Ovary (tissue), 9 donors: ENCODE measurements around the gene LMF2. TPM values are rescaled to one million over a fixed set of nuclear protein-coding genes. Genes with fewer than 3 reads are reported as not detected.

ENCODE experiments used
- DNase-seq, 5 donors: peaks; one replicate each; pipeline ENCODE4 v3.0.0-alpha.2; 2019 to 2020
- H3K27ac ChIP-seq, 2 donors: fragments of 200-600 bp; one replicate each; pipeline versions ENCODE4 v1.5.1 to v1.8.0; 2019 to 2022
- H3K27me3 ChIP-seq: fragments of 200-600 bp; one replicate; pipeline ENCODE4 v1.8.0; 2022
- H3K36me3 ChIP-seq: fragments of 200-600 bp; sonication (generic); one replicate; pipeline ENCODE4 v1.5.1; 2019
- H3K4me1 ChIP-seq: one replicate; pipeline ENCODE4 v1.8.1; 2013; ENCODE audit warnings: mild to moderate bottlenecking, moderate library complexity; ENCODE audit not compliant: insufficient read depth
- H3K4me3 ChIP-seq: fragments of 200-600 bp; sonication (generic); one replicate; pipeline ENCODE4 v1.5.1; 2017
- H3K9me3 ChIP-seq, 2 donors: fragments of 200-600 bp in 1 of 2; sonication (generic) in 1 of 2; one replicate each; pipeline versions ENCODE4 v1.5.1 to v1.8.1; 2013 to 2019; ENCODE audit warnings: mild to moderate bottlenecking in 1 of 2, moderate library complexity in 1 of 2
- EP300 ChIP-seq: sonication (generic); formaldehyde crosslinking; IDR thresholded peaks from one replicate; pipeline ENCODE4 v1.6.1; 2017; ENCODE audit warnings: antibody characterized with exemption
- POLR2A ChIP-seq: fragments of 450-650 bp; IDR thresholded peaks from one replicate; pipeline ENCODE4 v1.6.1; 2017; ENCODE audit warnings: antibody characterized with exemption, mild to moderate bottlenecking, moderate library complexity
- WGBS, 3 donors: extraction: QIAGEN DNeasy Blood & Tissue Kit in 1 of 3; methylation state at CpG; one replicate each; pipeline versions ENCODE4 v1.1.5 to v1.1.7; 2013 to 2017; 5-methylcytosine and 5-hydroxymethylcytosine counted together
- intact Hi-C, 4 donors: fragments of 100-400 bp; cut with DNase I; formaldehyde crosslinking; loops; one replicate each; pipeline versions ENCODE4 v1.11.0 to v1.15.1; 2022 to 2023
- polyA plus RNA-seq, 2 donors: library from polyadenylated mRNA; stranded (reverse); fragments of 200-250 nt in 1 of 2; fragments of 350-450 nt in 1 of 2; fragmentation: Illumina TruSeq in 1 of 2; extraction: RNeasy Lipid Tissue Mini Kit (QIAGEN cat#74804) in 1 of 2; gene quantifications; one replicate each; pipeline ENCODE4 v1.2.3, GENCODE V29; 2013 to 2014
- total RNA-seq, 7 donors: library from RNA; depleted of rRNA in 2 of 7; stranded (reverse); fragments of >200 nt in 2 of 7; fragmentation: NEBNext Ultra II Directional in 3 of 7; extraction: Animal tissue kit (Norgen Biotek cat#: 25700) in 3 of 7; gene quantifications; one replicate each; pipeline versions ENCODE4 v1.1.0 to v1.2.4, GENCODE V29; 2016 to 2023
- TF ChIP-seq, protein P1 (sequence below), 3 donors: fragments of 450-650 bp in 2 of 3; fragments of 200-600 bp in 1 of 3; IDR thresholded peaks; one replicate each; pipeline versions ENCODE4 v1.5.1 to v1.8.0; 2016 to 2022; ENCODE audit warnings: antibody characterized with exemption in 3 of 3, mild to moderate bottlenecking in 1 of 3
- donor health status: DM: no; HTN: no; CAD: no; lungs with moderate emphysema.
- donor health status: DM: no; HTN: no; CAD: no.
- donor health status: Bipolar disorder and iron deficiency.
- donor health status: DM: yes; HTN: yes; CAD: no.
- donor health status: DM: no; HTN: no; CAD: no.
- donor health status: DM: yes; HTN: yes; CAD: no.

The LMF2 gene
- total and polyA plus RNA-seq, 9 donors, result 1.5 to 76.6 (median 52.3) TPM

DNA sequence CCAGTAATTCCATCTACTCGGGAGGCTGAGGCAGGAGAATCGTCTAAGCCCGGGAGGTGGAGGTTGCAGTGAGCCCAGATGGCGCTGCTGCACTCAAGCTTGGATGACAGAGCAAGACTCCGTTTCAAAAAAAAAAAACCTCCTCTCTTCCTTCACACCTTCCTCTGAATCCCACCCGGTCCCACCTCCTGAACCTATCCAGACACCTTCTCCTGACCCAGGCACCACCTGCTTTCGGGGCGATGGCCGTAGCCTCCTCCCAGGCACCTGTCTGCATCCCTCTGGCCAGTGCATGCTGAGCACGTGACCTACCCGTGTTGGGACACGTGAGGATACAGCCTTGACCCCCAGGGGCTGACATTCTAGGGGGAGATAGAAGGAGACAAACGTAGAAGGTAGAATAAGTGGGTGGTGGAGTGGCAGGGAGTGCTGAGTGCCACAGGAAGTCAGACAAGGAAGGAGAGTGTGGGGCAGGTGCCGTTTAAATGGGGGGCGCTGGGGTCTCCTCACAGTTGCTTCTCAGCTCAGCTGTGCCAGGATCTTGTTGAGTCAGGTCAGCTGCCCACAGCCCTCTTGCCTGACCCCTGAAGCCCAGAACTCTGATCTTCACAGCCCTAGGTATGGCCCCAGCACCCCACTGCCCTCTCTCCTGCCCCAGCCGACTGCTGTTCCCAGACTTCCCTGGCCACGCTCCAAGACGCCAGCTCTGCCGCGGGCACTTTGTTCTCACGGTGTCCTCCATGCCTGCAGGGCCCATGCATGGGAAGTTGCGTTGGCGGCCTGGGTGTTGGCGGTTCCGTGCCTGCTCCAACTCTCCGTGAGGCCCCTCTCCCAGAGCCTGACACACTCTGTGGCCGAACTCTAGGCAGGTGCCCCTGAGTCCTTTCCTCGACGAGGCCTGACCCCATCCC, 22.0 kb downstream of the LMF2 start:
- H3K27ac ChIP-seq, result no peak overlapping the region
- peaks cover 9% of the 10 kb centered on the region for H3K27me3 ChIP-seq
- H3K9me3 ChIP-seq, result no peaks in the 10 kb centered on the region
- intact Hi-C loops, result no loop called here
- H3K36me3 ChIP-seq, result no peaks in the 10 kb centered on the region
- no peak overlapping the region for H3K4me3 ChIP-seq
- DNase-seq, result peak in 1 of 5 donors; percentile 15
- TF ChIP-seq POLR2A (no peak), EP300 (no peak)
- TF ChIP-seq, protein P1, sequence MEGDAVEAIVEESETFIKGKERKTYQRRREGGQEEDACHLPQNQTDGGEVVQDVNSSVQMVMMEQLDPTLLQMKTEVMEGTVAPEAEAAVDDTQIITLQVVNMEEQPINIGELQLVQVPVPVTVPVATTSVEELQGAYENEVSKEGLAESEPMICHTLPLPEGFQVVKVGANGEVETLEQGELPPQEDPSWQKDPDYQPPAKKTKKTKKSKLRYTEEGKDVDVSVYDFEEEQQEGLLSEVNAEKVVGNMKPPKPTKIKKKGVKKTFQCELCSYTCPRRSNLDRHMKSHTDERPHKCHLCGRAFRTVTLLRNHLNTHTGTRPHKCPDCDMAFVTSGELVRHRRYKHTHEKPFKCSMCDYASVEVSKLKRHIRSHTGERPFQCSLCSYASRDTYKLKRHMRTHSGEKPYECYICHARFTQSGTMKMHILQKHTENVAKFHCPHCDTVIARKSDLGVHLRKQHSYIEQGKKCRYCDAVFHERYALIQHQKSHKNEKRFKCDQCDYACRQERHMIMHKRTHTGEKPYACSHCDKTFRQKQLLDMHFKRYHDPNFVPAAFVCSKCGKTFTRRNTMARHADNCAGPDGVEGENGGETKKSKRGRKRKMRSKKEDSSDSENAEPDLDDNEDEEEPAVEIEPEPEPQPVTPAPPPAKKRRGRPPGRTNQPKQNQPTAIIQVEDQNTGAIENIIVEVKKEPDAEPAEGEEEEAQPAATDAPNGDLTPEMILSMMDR (IDR thresholded peaks at IDR 0.05), result no peak
- 57 to 70% (median 66%) methylated on average over 29 of the region's 29 CpGs for WGBS, 3 donors
- H3K4me1 ChIP-seq, result no peaks in the 10 kb centered on the region

DNA sequence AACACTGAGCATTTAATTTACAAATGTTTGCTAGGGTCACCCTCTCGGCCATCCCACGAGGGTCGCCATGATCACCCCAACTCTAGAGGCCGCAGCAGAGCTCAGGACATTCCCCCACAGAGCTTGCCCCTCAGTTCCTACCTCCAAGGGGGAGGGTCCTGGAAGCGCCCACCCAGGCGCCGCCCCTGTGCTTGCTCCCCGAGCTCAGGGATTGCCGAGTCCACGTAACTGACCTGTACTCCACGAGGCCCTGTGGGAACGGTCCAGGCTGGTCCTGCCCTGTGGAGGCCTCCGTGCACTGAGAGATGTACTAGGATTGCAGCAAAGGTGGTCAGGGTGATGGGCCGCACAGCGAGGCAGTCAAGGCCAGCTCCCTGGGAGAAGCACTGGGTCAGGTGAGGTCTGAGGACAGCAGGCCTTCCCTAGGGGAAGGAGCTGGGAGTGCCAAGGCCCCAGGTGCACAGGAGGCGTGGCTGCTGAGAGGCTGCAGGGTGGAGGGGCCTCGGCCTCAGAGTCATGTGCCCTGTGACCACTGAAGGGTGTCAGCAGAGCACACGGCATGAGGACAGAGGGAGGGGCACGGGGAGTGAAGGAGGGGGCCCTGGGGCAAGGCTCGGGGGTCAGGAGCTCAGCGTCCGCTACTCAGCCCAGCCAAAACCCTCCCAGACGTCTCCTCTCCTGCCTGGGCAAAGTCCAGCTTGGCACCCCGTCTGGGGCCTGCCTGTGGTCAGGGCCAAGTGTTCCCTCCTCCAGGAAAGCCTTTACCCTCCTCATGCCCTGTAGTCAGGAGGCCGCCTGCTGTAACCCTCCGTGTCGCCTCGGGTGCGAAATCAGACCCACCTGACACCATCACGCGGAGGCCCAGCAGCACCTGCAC, 23.3 kb downstream of the LMF2 start:
- TF ChIP-seq, protein P1 (IDR thresholded peaks at IDR 0.05), result no peak
- TF ChIP-seq EP300 (no peak), POLR2A (no peak)
- Histone ChIP-seq H3K27ac (no peak overlapping the region), H3K9me3 (no peaks in the 10 kb centered on the region), H3K36me3 (no peaks in the 10 kb centered on the region), H3K27me3 (peaks cover 9% of the 10 kb centered on the region), H3K4me1 (no peaks in the 10 kb centered on the region), H3K4me3 (no peak overlapping the region)
- no peak for DNase-seq
- intact Hi-C loops, result no loop called here
- WGBS, 3 donors, result 79 to 83% (median 83%) methylated on average over 31 of the region's 31 CpGs

DNA sequence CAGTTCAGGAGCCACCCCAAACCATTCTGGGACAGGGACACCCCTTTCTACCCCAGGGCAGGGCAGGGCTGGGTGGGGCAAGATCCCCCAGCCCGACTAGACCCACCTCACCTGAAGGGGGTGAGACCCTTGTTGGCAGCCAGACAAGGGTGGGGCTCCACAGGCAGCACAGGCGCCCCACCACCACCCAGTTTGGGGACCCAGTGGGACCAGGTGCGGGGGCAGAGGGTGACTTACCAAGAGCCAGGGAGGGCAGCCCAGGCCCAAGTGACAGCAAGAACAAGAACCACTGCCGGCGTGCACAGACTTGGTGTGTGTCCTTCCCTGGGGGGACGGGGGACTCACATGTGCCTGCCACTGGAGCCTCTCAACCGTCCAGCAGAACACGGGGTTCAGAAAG, 23.9 kb downstream of the LMF2 start:
- DNase-seq, result no peak
- Histone ChIP-seq H3K27ac (no peak overlapping the region), H3K9me3 (no peaks in the 10 kb centered on the region), H3K36me3 (no peaks in the 10 kb centered on the region), H3K27me3 (peaks cover 9% of the 10 kb centered on the region), H3K4me3 (no peak overlapping the region), H3K4me1 (no peaks in the 10 kb centered on the region)
- WGBS, 3 donors, result 84 to 93% (median 85%) methylated on average over 8 of the region's 8 CpGs
- intact Hi-C loops, result no loop called here
- TF ChIP-seq, protein P1 (IDR thresholded peaks at IDR 0.05), result no peak
- TF ChIP-seq EP300 (no peak), POLR2A (no peak)

DNA sequence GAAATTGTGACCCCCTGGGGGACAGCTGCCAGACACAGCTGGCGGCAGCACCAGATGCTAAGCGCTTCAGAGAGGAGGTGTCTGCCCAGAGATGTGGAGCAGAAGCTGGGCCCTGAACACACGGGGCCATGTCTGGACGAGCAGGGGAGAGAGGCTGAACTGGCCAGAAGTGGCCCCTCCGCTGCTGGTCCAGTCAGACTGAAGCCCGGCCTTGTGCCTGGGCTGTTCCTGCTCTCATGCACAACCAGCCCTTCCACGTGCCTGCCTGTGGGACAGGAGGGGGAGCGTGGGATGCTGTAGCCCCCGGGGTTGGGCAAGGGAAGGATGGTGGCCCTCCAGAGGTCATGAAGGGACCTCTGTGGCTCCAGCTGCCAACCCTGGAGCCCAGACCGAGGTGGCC, 24.4 kb downstream of the LMF2 start:
- DNase-seq, result no peak
- intact Hi-C loops, result no loop called here
- H3K9me3 ChIP-seq, result no peaks in the 10 kb centered on the region
- H3K4me3 ChIP-seq, result no peak overlapping the region
- H3K4me1 ChIP-seq, result no peaks in the 10 kb centered on the region
- no peaks in the 10 kb centered on the region for H3K36me3 ChIP-seq
- no peak overlapping the region for H3K27ac ChIP-seq
- TF ChIP-seq, protein P1 (IDR thresholded peaks at IDR 0.05), result no peak
- TF ChIP-seq POLR2A, result no peak
- no peak for TF ChIP-seq EP300
- H3K27me3 ChIP-seq, result peaks cover 9% of the 10 kb centered on the region
- 71 to 83% (median 77%) methylated on average over 10 of the region's 10 CpGs for WGBS, 3 donors
